Body of pancreas (tissue), 4 donors: ENCODE results near the gene FGF21. TPM values are rescaled to one million over a fixed set of nuclear protein-coding genes. Genes with fewer than 3 reads are reported as not detected.
A peak's percentile ranks its signal among the peaks of the same experiment; 100 is the strongest.
"Not testable (repeated sequence)": the region's sequence is repeated elsewhere in the genome, so short reads cannot be mapped to it uniquely, and the experiment has no call there.

Experiments
- ATAC-seq: fragments of 150-250 bp; one replicate; pipeline ENCODE4 v1.9.1; 2016
- DNase-seq, 4 donors: peaks; one replicate each; pipeline ENCODE4 v3.0.0-alpha.2; 2019
- H3K27ac ChIP-seq, 4 donors: fragments of 200-600 bp; sonication (generic); 1 replicate in 3 of 4; 2 replicates in 1 of 4; pipeline versions ENCODE4 v1.5.1 to v1.6.1; 2016 to 2019; ENCODE audit warnings: mild to moderate bottlenecking in 1 of 4, mixed read lengths in 1 of 4, moderate library complexity in 1 of 4
- H3K27me3 ChIP-seq, 2 donors: fragments of 200-600 bp; sonication (generic); one replicate each; pipeline ENCODE4 v1.6.0; 2016; ENCODE audit warnings: mild to moderate bottlenecking in 1 of 2
- H3K36me3 ChIP-seq, 2 donors: fragments of 200-600 bp; sonication (generic); replicated peaks in 1 of 2; 2 replicates each; pipeline ENCODE4 v1.5.1; 2016; ENCODE audit warnings: low read depth in 2 of 2; ENCODE audit not compliant: insufficient read depth in 1 of 2
- H3K4me1 ChIP-seq: fragments of 200-600 bp; sonication (generic); one replicate; pipeline ENCODE4 v1.6.0; 2016
- H3K4me3 ChIP-seq, 2 donors: fragments of 200-600 bp; sonication (generic); 1 replicate in 1 of 2; 2 replicates in 1 of 2; pipeline ENCODE4 v1.5.1; 2016 to 2019
- H3K9me3 ChIP-seq, 3 donors: fragments of 200-600 bp; sonication (generic); 1 replicate in 2 of 3; 2 replicates in 1 of 3; pipeline ENCODE4 v1.5.1; 2016
- CTCF ChIP-seq, 7 experiments: fragments of 450-650 bp in 4 of 7; fragments of 200-600 bp in 3 of 7; sonication (generic) in 3 of 7; IDR thresholded peaks; one replicate each; pipeline ENCODE4 v1.5.1; 2016 to 2019; ENCODE audit warnings: antibody characterized with exemption in 7 of 7
- POLR2A ChIP-seq, 3 donors: fragments of 450-650 bp; IDR thresholded peaks; one replicate each; pipeline ENCODE4 v1.6.1; 2016; ENCODE audit warnings: antibody characterized with exemption in 3 of 3, mild to moderate bottlenecking in 2 of 3
- WGBS, 2 donors: methylation state at CpG; one replicate each; pipeline ENCODE4 v1.1.5; 2017; 5-methylcytosine and 5-hydroxymethylcytosine counted together
- intact Hi-C: fragments of 100-400 bp; cut with DNase I; formaldehyde crosslinking; loops from one replicate; pipeline ENCODE4 v1.15.1; 2023
- total RNA-seq, 2 donors: library from RNA; depleted of rRNA; stranded (reverse); fragments of >200 nt; gene quantifications; one replicate each; pipeline ENCODE4 v1.1.0, GENCODE V29; 2016

Gene FGF21
- total RNA-seq, 2 donors from 2014 or later: not detected

GRCh38 chr19:48760504-48761205 lies 5.3 kb downstream of the FGF21 start:
- ATAC-seq: peak; percentile 31
- DNase-seq: peak in 1 of 4 donors; percentile 6
- Histone ChIP-seq H3K27ac (peak overlapping the region in 1 of 4 donors; percentile 34), H3K4me3 (no peak overlapping the region), H3K36me3 (no peaks in the 10 kb centered on the region), H3K9me3 (no peaks in the 10 kb centered on the region), H3K4me1 (peaks cover 5% of the 10 kb centered on the region), H3K27me3 (no peaks in the 10 kb centered on the region)
- no peak for TF ChIP-seq POLR2A (IDR thresholded peaks at IDR 0.05)
- TF ChIP-seq CTCF (IDR thresholded peaks at IDR 0.05): no peak
- 75 to 82% methylated on average over 16 of the region's 16 CpGs for WGBS, 2 donors
- intact Hi-C loops: no loop called here

GRCh38 chr19:48765816-48766215 lies 10.5 kb downstream of the FGF21 start:
- H3K4me3 ChIP-seq, H3K36me3 ChIP-seq, H3K9me3 ChIP-seq, intact Hi-C loops, H3K27me3 ChIP-seq, ATAC-seq: not testable (repeated sequence)
- DNase-seq: peak in 1 of 4 donors; percentile 14
- Histone ChIP-seq H3K27ac (peak overlapping the region in 2 of 4 donors; percentile 36 to 37), H3K4me1 (peaks cover 41% of the 10 kb centered on the region)
- WGBS, 2 donors: 22 to 32% methylated on average over 5 of the region's 5 CpGs

GRCh38 chr19:48768171-48768753 lies 12.9 kb downstream of the FGF21 start:
- H3K36me3 ChIP-seq, ATAC-seq, intact Hi-C loops, H3K4me3 ChIP-seq, H3K9me3 ChIP-seq, H3K27me3 ChIP-seq: not testable (repeated sequence)
- Histone ChIP-seq H3K27ac (peak overlapping the region in 3 of 4 donors; percentile 83 to 93 (median 92)), H3K4me1 (peaks cover 64% of the 10 kb centered on the region)
- WGBS, 2 donors: 26 to 27% methylated on average over 6 of the region's 6 CpGs
- DNase-seq: peak in 1 of 4 donors; percentile 31

- TF ChIP-seq POLR2A (IDR thresholded peaks at IDR 0.05) (no peak), CTCF (IDR thresholded peaks at IDR 0.05) (no peak)
- peak overlapping the region; percentile 18 to 93 (median 88) for H3K27ac ChIP-seq
- intact Hi-C loops: no loop called here
Measured at GRCh38 chr19:48768994-48769713, 13.8 kb downstream of the FGF21 start.

GRCh38 chr19:48770266-48770665 lies 14.9 kb downstream of the FGF21 start:
- no peaks in the 10 kb centered on the region for H3K9me3 ChIP-seq
- H3K27me3 ChIP-seq: no peaks in the 10 kb centered on the region
- 75 to 87% methylated on average over 7 of the region's 7 CpGs for WGBS, 2 donors
- TF ChIP-seq CTCF (IDR thresholded peaks at IDR 0.05) (no peak), POLR2A (IDR thresholded peaks at IDR 0.05) (no peak)
- no peaks in the 10 kb centered on the region for H3K36me3 ChIP-seq
- DNase-seq (no peak), ATAC-seq (no peak)
- peak overlapping the region in 3 of 4 donors; percentile 83 to 93 (median 92) for H3K27ac ChIP-seq
- no peak overlapping the region for H3K4me3 ChIP-seq
- intact Hi-C loops: no loop called here
- H3K4me1 ChIP-seq: peaks cover 80% of the 10 kb centered on the region

More at GRCh38 chr19:48768994-48769713, 13.8 kb downstream of the FGF21 start:
- ATAC-seq (peak; percentile 20), DNase-seq (peak in 3 of 4 donors; percentile 40 to 61 (median 44))
- peaks cover 73% of the 10 kb centered on the region for H3K4me1 ChIP-seq
- no peaks in the 10 kb centered on the region for H3K27me3 ChIP-seq
- 29 to 47% methylated on average over 11 of the region's 11 CpGs for WGBS, 2 donors
- H3K4me3 ChIP-seq: no peak overlapping the region
- H3K9me3 ChIP-seq: no peaks in the 10 kb centered on the region
- H3K36me3 ChIP-seq: no peaks in the 10 kb centered on the region
